Smooth muscle cell (in vitro differentiated cells): Measurements from ENCODE around the gene CLECL1. TPM values are rescaled to one million over a fixed set of nuclear protein-coding genes. Genes with fewer than 3 reads are reported as not detected.

Experiments
- DNase-seq: peaks from one replicate; lab custom pipeline; 2025; ENCODE audit not compliant: unreplicated experiment; lab: John Stamatoyannopoulos, UW
- H2AFZ ChIP-seq: fragments of 200-600 bp; sonication (generic); 2 replicates; pipeline ENCODE4 v1.6.0; 2016; ENCODE audit warnings: antibody characterized with exemption, low read depth, mild to moderate bottlenecking
- H3F3A ChIP-seq: fragments of 200-600 bp; sonication (generic); 2 replicates; pipeline ENCODE4 v1.6.0; 2017; ENCODE audit warnings: antibody characterized with exemption, low read depth
- H3K27ac ChIP-seq: fragments of 200-600 bp; sonication (generic); 2 replicates; pipeline ENCODE4 v1.5.1; 2016; ENCODE audit warnings: low read depth, mild to moderate bottlenecking
- H3K27me3 ChIP-seq: fragments of 200-600 bp; sonication (generic); 2 replicates; pipeline ENCODE4 v1.6.1; 2016; ENCODE audit warnings: low read depth, mild to moderate bottlenecking
- H3K36me3 ChIP-seq: fragments of 200-600 bp; sonication (generic); 2 replicates; pipeline ENCODE4 v1.5.1; 2016; ENCODE audit warnings: low read depth
- H3K4me1 ChIP-seq: fragments of 200-600 bp; sonication (generic); 2 replicates; pipeline ENCODE4 v1.5.1; 2016; ENCODE audit warnings: low read depth
- H3K4me2 ChIP-seq: fragments of 200-600 bp; sonication (generic); 2 replicates; pipeline ENCODE4 v1.6.0; 2016; ENCODE audit warnings: mild to moderate bottlenecking
- H3K4me3 ChIP-seq: fragments of 200-600 bp; sonication (generic); 2 replicates; pipeline ENCODE4 v1.5.1; 2016; ENCODE audit warnings: mild to moderate bottlenecking
- H3K79me2 ChIP-seq: fragments of 200-600 bp; sonication (generic); 2 replicates; pipeline ENCODE4 v1.6.0; 2016; ENCODE audit warnings: low read depth, mild to moderate bottlenecking
- H3K9ac ChIP-seq: fragments of 200-600 bp; sonication (generic); 2 replicates; pipeline ENCODE4 v1.6.0; 2016; ENCODE audit warnings: low read depth
- H3K9me3 ChIP-seq: fragments of 200-600 bp; sonication (generic); replicated peaks from 2 replicates; pipeline ENCODE4 v1.5.1; 2016; ENCODE audit warnings: low read depth
- H4K20me1 ChIP-seq: fragments of 200-600 bp; sonication (generic); 2 replicates; pipeline ENCODE4 v1.6.0; 2016; ENCODE audit warnings: low read depth
- WGBS: methylation state at CpG from one replicate; pipeline ENCODE4 v1.1.7; 2016; ENCODE audit warnings: low lambda C conversion rate; 5-methylcytosine and 5-hydroxymethylcytosine counted together
- polyA plus RNA-seq: library from polyadenylated mRNA; unstranded; fragments of >200 nt; fragmentation: Nextera tagmentation; extraction: Ambion mirVana; gene quantifications from 2 replicates; pipeline ENCODE4 v1.2.1, GENCODE V29; 2016
- total RNA-seq: library from RNA; depleted of rRNA; stranded (reverse); fragments of >200 nt; gene quantifications from 2 replicates; pipeline ENCODE4 v1.2.3, GENCODE V29; 2014
- TF ChIP-seq, protein P1 (sequence below): fragments of 200-600 bp; sonication (generic); IDR thresholded peaks from 2 replicates; pipeline ENCODE4 v1.5.1; 2017; ENCODE audit warnings: borderline replicate concordance, mild to moderate bottlenecking, antibody characterized with exemption; ENCODE audit not compliant: insufficient read depth, poor library complexity, severe bottlenecking

The CLECL1 gene
- total and polyA plus RNA-seq, 2 experiments from 2014 or later: not detected

GRCh38 chr12:9724023-9724422 lies 8.9 kb downstream of the CLECL1 start:
- no peak overlapping the region for H3K4me2 ChIP-seq
- no peak overlapping the region for H3K27ac ChIP-seq
- H3K27me3 ChIP-seq: no peaks in the 10 kb centered on the region
- TF ChIP-seq, protein P1, sequence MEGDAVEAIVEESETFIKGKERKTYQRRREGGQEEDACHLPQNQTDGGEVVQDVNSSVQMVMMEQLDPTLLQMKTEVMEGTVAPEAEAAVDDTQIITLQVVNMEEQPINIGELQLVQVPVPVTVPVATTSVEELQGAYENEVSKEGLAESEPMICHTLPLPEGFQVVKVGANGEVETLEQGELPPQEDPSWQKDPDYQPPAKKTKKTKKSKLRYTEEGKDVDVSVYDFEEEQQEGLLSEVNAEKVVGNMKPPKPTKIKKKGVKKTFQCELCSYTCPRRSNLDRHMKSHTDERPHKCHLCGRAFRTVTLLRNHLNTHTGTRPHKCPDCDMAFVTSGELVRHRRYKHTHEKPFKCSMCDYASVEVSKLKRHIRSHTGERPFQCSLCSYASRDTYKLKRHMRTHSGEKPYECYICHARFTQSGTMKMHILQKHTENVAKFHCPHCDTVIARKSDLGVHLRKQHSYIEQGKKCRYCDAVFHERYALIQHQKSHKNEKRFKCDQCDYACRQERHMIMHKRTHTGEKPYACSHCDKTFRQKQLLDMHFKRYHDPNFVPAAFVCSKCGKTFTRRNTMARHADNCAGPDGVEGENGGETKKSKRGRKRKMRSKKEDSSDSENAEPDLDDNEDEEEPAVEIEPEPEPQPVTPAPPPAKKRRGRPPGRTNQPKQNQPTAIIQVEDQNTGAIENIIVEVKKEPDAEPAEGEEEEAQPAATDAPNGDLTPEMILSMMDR: no peak
- DNase-seq: no peak
- H4K20me1 ChIP-seq: no peaks in the 10 kb centered on the region
- 88% methylated on average over 1 of the region's 1 CpG for WGBS
- no peak overlapping the region for H3K4me3 ChIP-seq
- no peaks in the 10 kb centered on the region for H3F3A ChIP-seq
- H3K9me3 ChIP-seq: no peaks in the 10 kb centered on the region
- H3K9ac ChIP-seq: no peak overlapping the region
- no peaks in the 10 kb centered on the region for H3K4me1 ChIP-seq
- no peaks in the 10 kb centered on the region for H3K36me3 ChIP-seq
- no peaks in the 10 kb centered on the region for H3K79me2 ChIP-seq
- no peak overlapping the region for H2AFZ ChIP-seq

DNA sequence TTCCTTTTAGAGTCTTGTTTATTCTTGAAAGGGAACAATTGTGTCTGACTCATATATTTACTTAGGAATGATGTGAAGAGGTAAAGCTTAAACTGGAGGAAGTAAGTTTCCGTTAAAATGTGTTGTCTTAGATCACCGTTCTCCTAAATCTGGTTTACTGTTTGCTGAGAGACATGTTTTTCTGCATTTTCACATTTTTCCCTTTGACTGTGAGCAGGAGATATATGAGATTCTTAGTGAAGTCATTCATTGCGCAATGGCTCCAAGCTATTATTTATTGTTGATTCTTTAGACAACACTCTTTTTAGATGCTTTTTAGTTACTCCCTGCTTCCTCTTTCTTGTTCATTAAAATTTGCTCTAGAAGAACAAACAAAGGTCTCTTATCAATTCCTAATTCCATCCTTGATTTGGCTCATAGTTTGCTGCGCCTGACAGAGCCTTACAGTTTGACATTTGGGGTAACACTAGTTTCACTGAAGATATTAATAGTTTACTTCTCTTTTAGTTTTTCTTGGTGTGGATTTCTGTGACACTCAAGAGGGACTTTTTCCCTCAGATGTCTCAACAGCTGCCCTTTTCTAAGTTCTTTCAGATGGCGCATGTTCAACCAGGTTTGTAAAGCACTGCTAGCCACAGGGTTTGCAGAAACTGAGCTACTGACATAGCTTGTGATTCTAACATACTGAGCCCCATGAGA lies 11.4 kb downstream of the CLECL1 start:
- WGBS: 63% methylated on average over 5 of the region's 5 CpGs
- H3K79me2 ChIP-seq: no peaks in the 10 kb centered on the region
- H3K36me3 ChIP-seq: no peaks in the 10 kb centered on the region
- TF ChIP-seq, protein P1: no peak
- H3F3A ChIP-seq: no peaks in the 10 kb centered on the region
- no peaks in the 10 kb centered on the region for H3K9me3 ChIP-seq
- no peak overlapping the region for H3K27ac ChIP-seq
- no peak overlapping the region for H2AFZ ChIP-seq
- H4K20me1 ChIP-seq: no peaks in the 10 kb centered on the region
- H3K27me3 ChIP-seq: no peaks in the 10 kb centered on the region
- DNase-seq: no peak
- H3K9ac ChIP-seq: no peak overlapping the region
- H3K4me2 ChIP-seq: no peak overlapping the region
- H3K4me3 ChIP-seq: no peak overlapping the region
- H3K4me1 ChIP-seq: no peaks in the 10 kb centered on the region

- WGBS: 88% methylated on average over 1 of the region's 1 CpG
- Histone ChIP-seq H3K9ac (no peak overlapping the region), H3K4me2 (no peak overlapping the region)
Observed at GRCh38 chr12:9719790-9720189, 13.1 kb downstream of the CLECL1 start.

More at GRCh38 chr12:9719790-9720189, 13.1 kb downstream of the CLECL1 start:
- no peaks in the 10 kb centered on the region for H3K9me3 ChIP-seq
- H4K20me1 ChIP-seq: no peaks in the 10 kb centered on the region
- no peaks in the 10 kb centered on the region for H3K79me2 ChIP-seq
- H3K4me3 ChIP-seq: no peak overlapping the region
- TF ChIP-seq, protein P1: no peak
- no peak for DNase-seq
- no peaks in the 10 kb centered on the region for H3K4me1 ChIP-seq
- H3K27me3 ChIP-seq: no peaks in the 10 kb centered on the region
- no peak overlapping the region for H3K27ac ChIP-seq
- no peaks in the 10 kb centered on the region for H3K36me3 ChIP-seq
- H3F3A ChIP-seq: no peaks in the 10 kb centered on the region
- H2AFZ ChIP-seq: no peak overlapping the region
